ENCODE results near the gene CACHD1.

Gene CACHD1

GRCh38 chr1:64525116-64525686, 55.3 kb downstream of the CACHD1 start:
- no peak for DNase-seq

DNA sequence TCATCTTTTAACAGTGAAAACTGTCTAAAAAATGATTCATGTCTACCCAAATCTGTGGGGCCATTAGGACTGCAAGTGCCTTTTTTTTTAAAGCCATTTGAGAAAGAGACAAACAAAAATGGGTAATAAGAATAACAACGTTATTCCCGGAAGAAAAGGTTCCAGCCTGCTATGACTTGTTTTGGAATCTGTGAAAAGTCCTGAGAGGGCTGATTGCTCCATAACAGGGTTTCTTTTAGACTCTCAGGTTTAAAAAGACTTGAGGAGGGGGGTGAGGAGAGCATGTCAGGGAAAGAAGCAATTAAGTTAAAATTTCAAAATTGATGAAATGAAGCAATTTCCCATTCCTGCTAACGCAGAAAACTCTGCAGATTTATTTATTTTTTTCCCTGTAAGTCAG, 56.4 kb downstream of the CACHD1 start:
- DNase-seq = no peak

DNA sequence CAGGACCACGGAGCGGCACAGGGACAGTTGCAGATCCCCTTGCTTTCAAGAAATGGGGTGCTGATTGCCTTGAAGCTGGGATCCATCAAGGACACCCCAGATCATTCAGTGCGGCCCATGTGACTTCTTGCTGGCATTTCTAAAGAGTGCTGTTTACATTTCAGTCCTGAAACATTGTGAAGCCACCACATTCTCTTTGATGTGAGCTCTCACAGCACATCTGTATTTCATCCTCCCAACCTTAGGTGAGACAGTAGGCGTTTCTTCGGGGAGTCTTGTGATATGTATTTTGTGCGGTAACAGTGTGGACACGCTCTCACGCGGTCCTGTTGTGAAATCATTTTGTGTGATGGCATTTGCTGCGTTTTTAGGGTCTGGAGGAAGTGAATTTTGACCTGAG, 57.2 kb downstream of the CACHD1 start:
- DNase-seq = no peak

GRCh38 chr1:64527786-64528185, 57.9 kb downstream of the CACHD1 start:
- DNase-seq = no peak

DNA sequence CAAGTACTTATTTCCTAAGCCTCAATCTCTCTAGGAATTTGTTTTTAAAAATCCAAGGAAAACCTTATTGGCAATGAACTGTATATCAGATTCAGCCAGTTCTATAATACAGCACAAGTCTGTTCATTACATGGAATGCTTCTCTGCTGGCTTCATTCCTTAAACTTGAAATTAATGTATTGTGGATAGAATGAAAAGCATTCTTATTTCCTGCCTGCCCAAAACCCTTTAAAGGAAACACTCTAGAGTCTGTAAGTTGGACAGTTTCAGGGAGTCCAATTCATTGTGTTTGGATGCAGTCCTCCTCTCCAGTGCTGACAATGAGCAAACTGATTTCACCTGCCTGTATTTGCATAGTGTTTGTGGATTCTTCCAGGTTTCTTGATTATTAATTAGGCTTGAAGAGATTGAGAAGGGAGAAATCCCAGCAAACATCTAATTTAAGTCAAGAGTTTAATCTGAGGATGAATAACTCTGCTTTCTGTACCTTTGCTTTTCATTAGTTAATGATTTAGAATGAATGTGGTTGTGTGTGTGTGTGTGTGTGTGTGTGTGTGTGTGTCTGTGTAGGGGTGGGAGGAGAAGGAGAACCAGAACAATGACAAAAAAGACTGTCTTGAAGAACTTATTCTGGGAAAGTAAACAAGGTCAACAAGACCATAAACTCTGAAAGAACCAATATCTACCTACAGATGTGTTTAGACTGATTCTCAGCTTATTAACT, 61.2 kb downstream of the CACHD1 start:
- no peak for DNase-seq

DNA sequence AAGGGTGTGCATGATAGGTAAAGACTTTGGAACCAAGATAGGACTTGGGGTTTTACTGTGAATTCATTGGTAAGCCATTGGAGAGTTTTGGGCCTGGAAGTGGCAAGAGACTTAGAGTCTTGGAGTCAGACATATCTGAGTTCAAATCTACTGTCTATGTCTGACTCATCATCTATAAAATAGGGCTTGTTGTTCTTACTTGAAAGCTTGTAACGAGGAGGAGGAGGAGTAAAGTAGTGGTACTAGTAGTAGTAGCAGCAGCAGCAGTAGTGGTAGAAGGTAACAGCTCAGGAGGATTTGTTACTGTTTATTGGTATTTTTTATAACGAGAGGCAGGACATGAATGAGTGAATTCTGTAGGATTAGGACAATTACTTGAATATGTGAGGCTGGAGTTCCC, 62.7 kb downstream of the CACHD1 start:
- DNase-seq = no peak

- no peak for DNase-seq
Measured at GRCh38 chr1:64535938-64536835, 66.3 kb downstream of the CACHD1 start.

- DNase-seq = no peak
Measured at GRCh38 chr1:64536836-64537490, 67.0 kb downstream of the CACHD1 start.

GRCh38 chr1:64537942-64538341, 68.0 kb downstream of the CACHD1 start:
- no peak for DNase-seq

DNA sequence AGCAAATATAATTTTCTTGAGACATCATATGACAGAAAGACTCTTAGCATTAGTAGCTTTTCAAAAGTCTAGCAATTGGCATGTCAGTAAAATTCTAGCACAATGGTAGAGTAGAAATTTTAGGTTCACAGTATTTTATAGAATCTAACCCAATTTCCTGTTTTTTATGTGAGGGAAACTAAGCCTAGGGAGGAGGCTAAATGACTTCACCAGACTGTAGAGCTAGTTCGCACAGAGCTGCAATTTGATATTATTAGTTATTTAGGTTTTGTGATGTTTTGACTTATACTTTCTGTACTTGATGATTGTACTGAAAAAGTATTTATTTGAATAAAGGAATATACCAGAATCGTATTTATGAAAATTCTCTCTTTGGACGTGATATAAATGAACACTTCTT, 68.5 kb downstream of the CACHD1 start:
- no peak for DNase-seq

DNA sequence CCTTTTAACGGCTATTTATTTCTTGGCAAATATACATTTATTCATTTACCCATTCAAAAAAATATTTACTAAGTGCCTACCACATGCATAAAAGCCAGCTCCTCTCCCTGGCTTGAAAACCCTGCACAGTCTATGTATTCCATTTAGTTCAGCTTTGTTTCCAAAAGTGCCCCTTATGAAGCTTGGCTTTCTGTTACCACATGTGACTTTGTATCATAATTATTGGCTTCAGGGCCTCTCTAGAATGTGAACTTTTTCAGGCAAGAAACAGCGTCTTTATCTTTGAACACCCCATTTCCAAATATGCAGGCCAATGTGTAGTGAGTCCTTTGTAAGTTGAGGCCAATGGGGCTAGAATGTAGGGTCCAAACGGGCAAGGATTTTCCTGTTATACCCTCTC, 69.4 kb downstream of the CACHD1 start:
- no peak for DNase-seq

DNA sequence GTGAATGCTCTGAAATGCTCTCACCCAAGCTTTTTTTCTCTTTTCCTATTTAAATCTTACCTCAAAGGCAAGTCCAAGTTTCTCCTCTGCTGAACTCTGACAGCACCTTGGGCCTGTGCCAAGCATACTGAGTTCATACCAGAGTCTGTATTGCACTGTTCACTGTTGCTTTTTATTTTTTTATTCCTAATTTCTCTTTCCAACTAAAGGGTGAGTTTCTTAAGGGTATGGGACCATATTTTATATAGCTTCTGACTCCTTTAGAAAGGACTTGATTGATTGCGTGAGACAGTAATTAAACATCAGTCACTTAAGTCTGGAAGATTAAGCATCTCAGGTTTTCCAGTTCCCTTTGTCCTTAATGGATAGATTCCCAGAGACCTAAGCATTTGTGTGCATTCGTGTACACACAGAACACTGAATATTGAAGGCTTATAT, 69.9 kb downstream of the CACHD1 start:
- DNase-seq = no peak

DNA sequence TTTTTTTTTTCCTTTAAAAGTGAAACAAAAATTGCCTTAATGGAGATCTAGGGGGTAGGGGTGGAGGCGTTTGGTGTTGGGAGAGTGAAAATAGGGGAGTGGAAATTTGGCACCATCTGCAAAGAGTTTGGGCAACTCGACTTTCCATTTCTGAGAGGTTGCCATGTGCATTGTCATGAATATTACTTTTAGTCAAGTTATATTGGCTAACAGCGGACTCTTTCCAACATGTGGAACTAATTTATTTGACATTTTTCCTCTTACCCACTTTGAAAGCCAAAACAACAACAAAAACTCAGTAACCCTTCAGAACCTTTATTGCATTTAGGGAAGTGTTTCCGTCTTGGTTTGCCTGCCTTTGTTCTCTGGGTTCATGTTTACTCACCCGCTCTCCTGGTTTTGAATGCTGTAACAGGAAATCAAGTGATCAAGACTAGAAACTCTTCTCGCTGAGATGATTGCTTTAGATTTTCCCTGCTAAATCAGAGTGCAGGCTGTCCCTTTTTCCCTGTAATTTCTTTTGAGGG, 70.4 kb downstream of the CACHD1 start:
- DNase-seq = no peak

DNA sequence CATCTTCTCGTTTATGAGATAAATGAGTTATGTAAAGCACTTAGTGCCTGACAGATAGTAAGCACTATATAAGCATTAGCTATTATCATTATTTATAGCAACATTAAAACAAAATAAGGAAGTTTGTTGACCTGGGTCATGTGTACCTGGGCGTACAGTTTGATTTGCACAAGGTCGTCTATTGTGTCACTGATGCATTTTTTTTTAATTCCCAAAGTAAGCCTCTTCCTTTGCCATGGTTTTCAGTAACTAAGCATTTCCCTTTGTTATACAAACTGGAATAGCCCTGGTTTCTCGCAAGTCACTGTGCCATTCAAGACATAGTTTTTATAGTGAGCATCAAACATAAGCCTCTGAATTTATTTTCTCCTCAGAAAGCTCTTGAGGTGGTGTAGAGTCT, 72.2 kb downstream of the CACHD1 start:
- DNase-seq = no peak

- no peak for DNase-seq
Measured at GRCh38 chr1:64543831-64544230, 73.9 kb downstream of the CACHD1 start.

DNA sequence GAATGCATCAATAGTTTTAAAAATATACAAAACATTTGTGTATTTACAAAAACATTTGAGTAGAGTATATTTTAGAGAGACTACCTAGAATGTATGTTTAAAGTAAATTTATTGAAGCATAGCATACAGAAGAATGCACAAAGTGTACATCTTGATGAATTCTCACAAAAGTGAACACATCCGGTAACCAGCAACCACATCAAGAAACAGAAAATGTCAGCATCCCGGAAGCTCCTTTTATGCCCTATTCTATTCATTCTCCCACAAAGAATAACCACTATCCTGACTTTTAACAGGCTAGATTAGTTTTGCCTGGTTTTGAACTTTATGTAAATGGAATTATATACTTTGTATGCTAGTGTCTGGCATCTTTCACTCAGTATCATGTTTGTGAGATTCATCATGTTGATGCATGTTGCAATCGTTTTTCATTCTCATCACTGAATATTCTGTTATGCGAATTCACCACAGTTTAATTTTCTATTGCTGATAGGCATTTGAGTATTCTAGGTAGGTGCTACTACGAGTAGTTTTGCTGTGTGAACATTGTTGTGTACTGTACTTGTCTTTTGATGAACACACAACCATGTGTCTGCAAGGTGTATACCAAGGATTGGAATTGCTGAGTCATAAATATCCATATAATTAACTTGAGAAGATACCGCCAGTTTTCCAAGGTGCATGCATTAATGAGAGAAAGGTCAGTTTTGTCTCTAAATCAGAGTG, 75.4 kb downstream of the CACHD1 start:
- DNase-seq = no peak

GRCh38 chr1:64546013-64546412, 76.1 kb downstream of the CACHD1 start:
- no peak for DNase-seq

- no peak for DNase-seq
Measured at GRCh38 chr1:64549464-64550239, 79.7 kb downstream of the CACHD1 start.

DNA sequence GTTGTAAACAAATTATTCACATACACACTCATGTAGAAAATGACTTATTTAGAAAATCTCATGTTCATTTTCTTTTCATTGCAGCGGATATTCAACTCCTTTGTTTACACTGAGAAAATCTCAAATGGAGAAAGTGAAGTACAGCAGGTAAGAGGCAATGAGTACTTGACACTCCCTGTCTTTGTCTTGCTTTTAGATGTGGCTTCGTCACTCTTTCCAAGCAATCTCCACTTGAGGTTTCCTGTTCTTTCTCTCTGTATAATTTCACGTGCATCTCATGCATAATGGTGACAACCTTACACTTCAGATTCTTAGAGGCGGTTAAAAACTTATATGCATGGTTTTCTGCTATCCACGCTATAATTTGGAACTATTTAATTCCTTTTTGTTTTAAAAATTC, 80.6 kb downstream of the CACHD1 start:
- no peak for DNase-seq

DNA sequence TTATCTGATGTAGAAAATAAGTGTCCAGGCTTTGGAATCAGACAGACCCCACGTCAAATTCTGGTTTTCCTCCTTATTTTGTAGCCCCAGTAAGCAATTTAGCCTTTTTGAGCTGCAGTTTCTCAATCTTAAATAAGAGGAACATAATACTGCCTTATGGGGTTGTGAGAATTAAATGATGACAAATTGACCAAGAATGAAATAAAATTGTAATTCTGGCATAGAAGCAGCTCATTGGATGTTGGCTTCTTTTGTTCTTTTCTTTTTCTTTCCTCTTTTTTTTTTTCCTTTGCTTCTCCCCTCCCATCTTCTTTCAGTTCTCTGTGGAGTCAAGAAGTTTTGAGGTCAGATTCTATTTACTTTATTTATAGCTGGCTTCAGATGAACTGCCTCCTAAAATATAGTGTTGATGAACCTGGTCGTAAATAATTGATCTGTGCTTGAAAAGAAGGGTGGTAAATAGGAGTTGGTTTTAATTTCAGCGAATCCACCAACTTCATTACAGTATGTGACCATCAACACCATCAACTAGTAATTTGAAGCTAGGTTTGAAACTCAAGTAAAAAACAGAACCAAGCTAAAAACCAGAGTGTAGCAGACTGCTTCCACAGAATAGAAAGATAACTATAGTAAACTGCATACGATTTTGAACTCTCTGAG, 81.1 kb downstream of the CACHD1 start:
- DNase-seq = no peak

DNA sequence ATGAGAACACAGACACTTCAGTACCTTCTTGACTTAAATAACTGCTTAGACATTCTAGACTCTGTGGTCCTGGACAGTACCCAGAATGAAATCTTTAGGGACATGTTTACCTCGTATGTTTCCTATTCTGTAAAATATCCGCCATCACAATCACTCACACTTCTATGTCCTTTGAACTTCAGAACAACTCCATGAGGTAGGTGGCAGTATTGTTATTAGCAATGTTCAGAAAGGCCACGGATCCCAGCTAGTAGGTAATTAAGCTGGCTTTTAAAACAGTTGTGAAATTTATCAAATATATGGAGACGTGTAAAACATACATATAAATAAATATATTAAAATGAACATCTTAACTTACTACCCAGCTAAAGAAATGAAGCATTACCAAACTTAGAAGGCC, 83.4 kb downstream of the CACHD1 start:
- no peak for DNase-seq
